DMS53 treated with DMSO at 0.1 percent for 48 hours (cell line): ENCODE measurements around the gene ELMOD1.
"Not testable (repeated sequence)": the region's sequence is repeated elsewhere in the genome, so short reads cannot be mapped to it uniquely, and the experiment has no call there.

Experiments used
- DNase-seq: peaks from one replicate; lab custom pipeline; 2025; ENCODE audit not compliant: unreplicated experiment; lab: John Stamatoyannopoulos, UW

ELMOD1 gene

DNA sequence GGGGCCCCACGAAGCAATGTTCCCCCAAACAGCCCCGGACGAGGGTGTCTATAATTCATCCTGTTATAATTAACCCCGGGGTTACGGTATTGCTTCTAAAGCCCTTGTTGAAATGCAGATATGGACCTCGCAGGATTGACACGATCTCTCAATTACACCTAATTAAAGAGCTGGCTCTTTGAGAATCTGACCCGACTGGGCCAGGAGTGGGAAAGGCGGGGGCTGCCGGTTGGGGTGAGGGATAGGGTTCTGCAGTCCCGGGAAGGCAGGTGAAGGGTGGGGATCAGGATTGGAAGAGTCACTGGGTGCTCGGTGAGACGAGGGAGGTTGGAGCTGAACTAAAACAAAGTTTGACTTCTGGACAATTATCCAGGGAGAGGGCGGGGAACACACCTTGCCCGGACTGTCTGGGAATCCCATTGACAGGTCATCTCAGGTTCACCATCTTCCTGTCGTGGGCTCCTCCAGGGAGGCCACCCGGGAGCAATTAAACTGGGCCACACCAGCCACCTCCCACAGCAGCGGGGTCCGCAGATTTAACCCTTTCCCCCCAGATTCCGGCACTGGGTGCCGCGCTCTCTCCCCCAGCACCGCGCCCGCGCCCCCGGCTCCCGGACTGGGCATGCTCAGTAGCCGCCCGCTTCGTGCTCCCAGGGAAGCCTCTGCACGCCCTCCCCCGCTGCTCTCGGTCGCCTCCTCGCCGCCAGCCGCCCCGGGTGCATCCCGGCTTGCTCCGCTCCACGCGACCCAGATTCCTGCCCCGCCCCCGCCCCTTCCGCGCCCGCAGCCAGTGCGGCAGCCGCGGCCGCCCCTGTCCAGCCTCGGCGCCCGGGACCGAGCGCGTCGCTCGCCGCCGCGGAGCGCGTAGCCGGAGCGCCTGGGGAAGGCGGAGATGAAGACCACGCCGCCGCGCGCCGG, at the start of gene ELMOD1:
ELMOD1 (plus strand) TSS at position 688 of the 918 bp plus-strand sequence. CDS start 27,043 bp downstream, outside the sequence.
- DNase-seq = peak; percentile 59

DNA sequence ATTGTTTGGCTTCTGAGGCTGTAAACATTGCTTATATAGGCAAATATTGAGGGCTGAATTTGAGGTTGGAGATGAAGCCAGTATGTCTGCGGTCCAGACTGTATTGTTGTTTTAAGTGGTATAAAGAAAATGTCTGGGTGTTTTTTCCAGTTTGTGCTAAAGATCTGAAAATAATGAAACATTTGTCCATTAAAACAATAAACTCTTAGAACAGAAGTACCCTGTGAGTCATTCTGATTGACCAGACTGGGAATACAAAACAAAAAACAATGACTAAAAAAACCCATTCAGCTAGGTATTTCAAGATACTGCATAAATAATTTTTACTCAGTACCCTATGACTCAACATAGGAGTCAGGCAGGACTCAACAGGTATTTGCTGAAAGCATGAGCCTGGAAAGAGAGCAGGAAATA, 45.8 kb upstream of the ELMOD1 start:
- DNase-seq = no peak

DNA sequence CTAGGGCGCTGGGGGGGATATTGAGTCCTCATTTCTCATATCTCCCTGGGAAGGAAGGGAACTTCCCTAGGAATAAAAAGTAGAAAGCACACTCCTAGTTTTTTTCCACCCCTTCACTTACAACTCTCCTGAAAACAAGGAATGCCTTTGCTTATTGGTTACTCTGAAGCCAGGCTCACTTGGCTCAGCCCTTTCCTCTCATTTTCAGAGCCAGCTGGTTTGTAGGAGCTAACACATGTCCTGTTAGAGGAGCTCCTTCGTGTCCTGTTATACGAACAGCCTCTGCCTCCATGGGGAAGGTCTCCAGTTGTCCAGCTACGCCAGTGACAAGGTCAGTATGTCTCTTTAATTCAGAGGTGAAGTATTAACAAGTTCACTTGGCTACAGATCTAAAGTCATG, 43.0 kb upstream of the ELMOD1 start:
- DNase-seq = no peak

DNA sequence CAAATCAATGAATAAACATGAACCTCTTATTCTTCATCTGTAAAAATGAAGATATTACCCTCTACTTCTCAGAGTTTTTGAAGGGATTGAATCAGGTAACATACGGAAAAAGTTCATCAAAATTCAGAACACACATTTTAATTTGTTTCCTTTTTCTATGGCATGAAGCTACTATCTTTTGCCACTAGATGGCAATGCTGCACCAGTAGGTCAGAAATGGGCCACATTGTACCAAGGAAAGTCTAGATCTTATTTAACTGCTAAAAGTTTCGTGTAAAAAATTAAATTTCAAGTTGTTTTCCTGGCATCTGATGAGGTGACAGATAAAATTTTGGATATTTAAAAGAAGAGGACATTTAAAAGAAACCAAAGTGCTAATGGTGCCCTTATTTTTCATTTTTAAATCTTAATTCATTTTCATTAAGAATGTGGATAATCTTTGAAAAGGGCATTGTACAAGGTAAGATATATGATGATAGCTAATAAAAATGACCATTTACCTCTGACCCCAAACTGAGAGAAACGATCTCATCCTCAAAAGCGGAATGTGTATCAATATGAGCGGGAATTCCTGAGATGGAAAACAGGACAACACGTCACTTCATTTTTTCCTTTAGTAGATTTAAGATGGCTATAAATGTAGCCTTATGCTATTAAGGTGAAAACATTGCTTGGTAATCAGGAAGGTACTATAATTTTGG, 41.5 kb upstream of the ELMOD1 start:
- DNase-seq = peak; percentile 21

DNA sequence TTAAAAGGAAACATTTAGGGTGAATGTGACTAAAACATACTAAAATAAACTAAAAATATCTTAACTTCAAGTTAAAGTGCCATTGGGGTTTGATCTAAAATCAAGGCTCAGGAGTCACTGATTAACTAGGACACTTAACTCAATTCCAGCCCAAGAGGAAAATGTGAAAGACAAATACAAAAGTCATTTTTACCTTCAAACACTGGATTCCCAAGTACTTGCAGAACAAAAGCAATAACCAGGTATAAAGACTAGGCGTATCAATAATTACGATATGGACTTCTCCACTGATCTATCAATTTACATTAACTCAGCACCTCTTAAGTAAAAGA, 41.0 kb upstream of the ELMOD1 start:
- DNase-seq = no peak

DNA sequence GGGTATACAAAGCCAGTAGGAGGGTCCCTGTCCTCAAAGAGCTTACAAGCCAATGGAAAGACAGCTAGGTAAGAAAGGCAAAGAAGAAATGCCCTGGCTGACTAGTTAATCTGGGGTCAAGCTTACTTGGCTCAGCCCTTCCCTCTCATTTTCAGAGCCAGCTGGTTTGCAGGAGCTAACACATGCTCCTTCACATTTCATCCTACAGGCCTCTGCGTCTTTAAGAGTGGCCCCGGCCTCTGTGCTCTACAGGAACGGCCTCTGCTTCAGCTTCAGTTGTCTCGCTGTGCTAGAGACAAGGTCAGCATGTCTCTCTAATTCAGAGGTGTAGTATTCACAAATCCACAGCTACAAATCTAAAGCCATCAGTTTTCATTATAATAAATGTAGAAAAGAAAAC, 40.6 kb upstream of the ELMOD1 start:
- DNase-seq = no peak

DNA sequence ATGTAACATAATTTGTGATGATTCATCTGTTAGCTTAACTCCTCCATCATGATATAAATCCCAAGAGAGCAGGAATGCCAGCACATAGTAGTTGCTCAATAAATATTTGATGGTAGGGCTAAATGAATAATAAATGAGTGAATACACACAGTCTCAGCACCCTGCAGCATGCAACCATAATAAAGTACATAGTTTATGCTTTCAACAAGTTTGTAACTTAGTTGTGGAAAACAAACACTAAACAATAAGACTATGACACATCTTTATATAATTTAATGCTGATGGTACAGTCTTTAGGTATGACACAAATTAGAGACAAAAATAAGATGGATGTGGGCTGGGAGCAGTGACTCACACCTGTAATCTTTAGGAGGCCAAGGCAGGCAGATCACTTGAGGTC, 29.3 kb upstream of the ELMOD1 start:
- no peak for DNase-seq

DNA sequence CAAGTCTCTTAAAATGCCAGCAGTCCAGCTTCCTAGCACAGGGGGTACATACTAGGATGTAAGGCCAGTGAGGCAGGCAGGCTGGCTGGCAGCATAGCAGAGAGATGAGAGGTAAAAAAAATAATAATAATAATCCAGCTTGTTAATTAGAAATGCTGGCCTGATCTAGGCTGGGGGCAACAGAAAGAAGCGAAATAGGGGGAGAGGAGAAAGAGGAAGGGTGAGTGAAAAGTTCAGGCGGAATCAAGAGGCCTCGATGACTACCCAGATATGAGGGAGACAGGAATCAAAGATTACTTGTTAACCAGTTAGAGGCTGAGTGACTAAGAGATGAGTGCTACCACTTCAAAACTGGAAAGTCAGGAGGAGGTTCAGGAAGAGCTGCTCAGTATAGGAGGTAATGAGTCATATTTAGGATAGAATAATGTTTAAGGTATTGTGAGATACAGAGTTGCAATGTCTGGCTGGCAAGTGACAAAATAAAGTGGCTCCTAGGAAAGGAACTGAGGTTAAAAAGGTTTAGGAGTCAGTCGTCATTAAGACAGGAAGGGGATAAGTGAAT, 28.2 kb upstream of the ELMOD1 start:
- DNase-seq = peak; percentile 43

DNA sequence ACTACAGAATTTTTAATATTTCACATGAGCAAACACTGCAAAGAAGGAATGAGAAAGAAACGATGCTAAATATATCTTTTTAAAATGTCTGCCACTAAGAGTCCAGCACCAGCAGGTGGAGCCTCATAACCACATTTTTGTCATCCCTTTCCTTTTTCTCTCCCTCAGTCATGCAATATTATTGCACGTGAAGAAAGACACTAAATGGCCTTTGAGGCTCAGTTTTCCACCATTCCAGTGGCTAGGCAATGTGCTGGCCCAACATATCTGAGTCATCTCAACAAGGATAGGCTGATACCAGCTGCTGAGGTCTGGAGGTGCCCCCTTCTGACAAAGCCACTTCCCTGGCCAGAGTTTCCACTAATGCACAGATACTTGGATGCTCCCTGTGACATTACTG, 27.2 kb upstream of the ELMOD1 start:
- peak; percentile 69 for DNase-seq

DNA sequence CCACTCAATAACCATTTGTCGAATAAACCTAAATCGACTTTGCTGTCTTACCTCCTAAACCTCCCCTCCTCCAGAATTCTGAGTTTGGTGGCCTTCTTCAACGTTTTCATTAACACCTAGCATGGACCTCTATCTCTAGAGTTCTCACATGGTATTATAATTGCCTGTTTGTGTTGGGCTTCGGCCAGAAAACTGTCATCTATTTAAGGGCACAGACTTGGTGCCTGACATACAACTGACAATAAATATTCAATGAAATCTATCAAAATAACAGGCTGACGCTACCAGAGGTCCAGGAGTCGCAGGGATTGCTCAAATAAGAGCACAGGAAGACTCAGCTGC, 26.1 kb upstream of the ELMOD1 start:
- DNase-seq = no peak

DNA sequence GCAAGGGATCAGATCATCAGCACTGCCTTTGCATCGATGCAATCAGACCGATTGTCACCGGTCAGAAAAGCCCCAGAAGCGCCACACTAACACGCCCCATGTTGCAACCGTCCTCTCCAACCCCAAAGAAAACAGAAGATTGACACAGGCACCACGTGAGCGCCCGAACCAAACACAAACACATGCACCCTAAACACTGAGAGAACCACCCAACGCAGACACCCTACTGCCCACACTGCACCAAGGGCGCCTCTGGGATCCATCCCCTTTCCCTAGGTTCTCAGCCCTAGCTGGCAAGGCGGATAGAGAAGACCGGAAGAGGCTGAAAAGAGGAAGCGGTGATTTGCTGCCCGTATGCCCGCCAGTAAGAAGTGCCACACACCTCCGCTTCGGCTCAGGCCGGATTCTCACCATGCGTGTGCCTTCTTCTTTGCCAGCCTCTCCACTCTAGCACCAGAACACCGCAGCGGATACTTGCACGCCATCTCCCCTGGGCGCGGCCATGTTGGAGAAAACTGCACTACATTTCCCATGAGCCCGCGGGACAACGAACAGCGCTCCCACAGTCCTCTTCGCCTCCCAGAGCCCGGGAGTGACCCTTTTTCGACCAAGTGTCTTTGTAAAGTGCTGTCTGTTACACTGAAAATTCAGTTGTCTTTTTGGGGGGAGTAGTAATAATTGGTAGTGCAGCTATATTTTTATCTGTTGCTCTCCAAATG, 25.6 kb upstream of the ELMOD1 start, which contains the start of gene ALKBH8:
ALKBH8 (minus strand) TSS at position 517 of the 719 bp plus-strand sequence. CDS start 4,842 bp downstream, outside the sequence.
- DNase-seq = peak; percentile 58

DNA sequence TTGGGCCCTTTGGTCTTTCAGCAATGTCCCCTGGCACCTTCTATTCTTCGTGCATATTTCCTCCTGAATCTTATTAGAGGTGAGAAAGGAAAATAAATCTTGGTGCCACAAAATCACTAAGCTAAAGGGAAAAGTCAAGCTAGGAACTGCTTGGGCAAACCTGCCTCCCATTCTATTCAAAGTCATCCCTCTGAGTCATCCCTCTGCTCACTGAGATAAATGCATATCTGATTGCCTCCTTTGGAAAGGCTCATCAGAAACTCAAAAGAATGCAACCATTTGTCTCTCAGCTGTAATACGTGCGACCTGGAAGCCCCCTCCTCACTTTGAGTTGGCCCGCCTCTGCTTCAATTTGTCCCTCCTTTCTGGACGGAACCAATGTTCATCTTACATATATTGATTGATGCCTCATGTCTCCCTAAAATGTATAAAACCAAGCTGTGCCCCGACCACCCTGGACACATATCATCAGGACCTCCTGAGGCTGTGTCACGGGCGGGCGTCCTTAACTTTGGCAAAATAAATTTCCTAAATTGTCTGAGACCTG, 24.9 kb upstream of the ELMOD1 start:
- not testable (repeated sequence) for DNase-seq

DNA sequence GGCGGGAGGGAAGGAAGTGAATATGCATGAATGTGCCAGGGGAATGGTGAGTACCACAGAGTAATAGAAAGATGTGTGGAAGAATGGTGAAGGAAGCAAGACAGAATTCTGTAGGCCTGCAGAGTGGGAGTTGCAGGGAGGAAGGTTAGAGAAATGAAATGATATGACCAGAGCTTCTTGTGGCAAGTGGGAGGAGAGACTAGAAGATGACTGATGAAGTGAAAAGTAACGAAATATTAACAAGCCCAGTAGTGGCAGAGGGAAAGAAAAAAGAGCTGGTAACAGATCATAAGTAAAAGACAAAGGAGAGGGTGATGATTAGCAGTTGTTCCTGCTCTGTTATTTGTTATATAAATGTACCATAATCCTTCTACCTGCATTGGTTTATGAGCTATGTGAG, 24.4 kb upstream of the ELMOD1 start:
- DNase-seq = no peak

DNA sequence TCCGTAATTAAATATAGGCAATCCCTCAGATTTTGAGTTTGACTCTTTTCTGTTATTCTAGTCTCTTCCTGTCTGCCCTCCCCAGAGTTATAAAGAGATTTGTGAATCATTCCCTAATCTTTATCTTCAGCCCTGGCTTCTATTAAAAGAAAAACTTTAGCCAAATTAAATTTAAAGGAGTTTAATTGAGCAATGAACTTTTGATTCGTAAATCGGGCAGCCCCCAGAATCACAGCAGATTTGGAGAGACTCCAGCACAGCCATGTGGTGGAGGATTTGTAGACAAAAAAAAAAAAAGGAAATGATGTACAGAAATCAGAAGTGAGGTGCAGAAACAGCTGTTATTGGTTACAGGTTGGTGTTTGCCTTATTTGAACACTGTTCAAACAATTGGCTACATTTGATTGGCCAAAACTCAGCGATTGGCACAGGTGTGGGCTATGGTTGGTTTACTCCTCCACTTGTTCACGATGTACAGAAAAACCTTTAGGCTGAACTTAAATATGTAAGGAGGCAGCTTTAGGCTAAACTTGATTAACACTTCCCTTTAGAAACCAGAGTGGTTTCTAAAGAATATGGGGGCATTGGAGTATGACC, 23.1 kb upstream of the ELMOD1 start:
- no peak for DNase-seq

DNA sequence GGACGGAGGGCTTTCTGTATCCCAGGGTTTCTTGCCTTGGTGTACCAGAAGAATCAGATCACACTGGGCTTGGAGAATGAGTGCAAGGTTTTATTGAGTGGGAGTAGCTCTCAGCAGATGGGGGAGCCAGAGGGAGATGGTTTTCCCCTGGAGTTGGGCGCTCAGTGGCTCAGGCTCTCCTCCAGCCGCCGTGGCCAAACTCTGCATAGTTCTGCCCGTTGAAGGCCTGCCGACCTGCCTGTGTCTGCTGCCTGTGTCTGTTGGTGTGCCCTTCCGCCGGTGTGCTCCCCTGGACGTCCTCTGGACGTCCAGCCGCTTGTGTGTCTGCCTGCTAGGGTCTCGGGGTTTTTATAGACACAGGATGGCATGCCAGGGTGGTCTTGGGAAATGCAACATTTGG, 20.9 kb upstream of the ELMOD1 start:
- no peak for DNase-seq

DNA sequence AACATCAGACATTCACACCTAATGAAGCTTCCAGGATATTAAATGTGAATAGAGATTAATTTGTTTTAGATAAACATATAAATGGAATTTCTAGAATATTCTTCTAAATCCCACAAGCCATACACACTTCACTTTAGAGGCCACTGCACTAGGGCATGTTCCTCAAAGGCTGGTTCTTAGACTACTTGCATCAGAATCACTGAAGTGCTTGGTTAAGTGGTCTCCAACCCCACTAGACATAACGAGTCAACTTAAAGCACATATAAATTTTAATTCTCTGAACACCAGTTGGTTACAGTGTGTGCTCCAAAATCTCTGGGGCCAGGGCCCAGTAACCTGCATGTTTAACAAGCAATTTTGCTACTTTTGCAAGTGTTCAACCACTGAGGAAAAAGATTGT, 17.5 kb upstream of the ELMOD1 start:
- DNase-seq = no peak

DNA sequence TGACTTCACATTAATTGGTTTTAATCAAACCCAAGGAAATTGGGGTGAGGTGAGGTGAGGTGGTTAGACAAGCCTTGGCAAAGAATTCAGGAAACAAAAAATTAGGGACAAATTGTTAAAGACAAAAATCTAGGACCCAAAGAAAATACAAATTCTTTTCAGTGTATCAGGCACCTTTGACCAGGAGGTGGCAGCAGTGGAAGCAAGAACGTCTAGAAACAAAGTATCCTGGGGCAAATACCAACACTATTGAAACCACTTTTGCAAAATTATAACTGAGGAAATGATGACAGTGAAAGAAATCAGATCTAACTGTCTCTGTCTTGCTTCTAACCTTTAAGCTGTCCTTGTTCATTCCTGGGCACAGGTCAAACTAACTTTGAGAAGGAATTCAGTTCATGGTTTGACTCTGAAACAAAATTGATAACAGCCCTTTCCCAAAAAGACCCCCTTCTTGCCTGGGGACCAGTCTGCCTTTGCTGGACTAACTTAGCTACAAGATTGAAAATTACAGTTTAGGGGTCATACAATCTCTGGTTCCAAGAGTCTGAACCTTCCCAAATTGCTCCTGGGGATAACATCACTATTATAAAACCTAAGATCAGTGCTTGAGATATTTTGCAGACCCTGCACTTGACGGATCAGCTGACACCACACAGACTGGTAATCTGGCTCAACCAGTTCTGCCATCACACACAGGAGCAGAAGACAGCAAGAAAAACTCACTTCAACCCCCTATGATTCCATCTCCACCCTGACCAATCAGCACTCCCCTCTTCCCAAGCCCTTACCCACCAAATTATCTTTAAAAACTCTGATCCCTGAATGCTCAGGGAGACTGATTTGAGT, 14.2 kb upstream of the ELMOD1 start:
- peak; percentile 14 for DNase-seq

DNA sequence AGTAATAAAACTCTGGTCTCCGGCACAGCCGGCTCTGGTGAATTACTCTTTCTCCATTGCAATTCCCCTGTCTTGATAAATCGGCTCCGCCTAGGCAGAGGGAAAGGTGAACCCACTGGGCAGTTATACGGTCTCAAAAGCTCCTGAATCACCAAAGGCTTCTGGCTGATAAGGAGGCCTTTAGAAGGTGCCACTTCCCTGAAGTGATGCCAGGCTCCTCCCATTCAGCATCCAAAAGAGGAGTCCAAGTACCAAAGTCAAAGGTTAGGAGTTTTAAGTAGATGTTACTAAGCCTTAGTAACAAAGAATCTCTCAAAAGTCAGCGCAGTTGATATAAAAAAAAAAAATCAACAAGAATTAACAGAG, 13.6 kb upstream of the ELMOD1 start:
- DNase-seq = no peak

DNA sequence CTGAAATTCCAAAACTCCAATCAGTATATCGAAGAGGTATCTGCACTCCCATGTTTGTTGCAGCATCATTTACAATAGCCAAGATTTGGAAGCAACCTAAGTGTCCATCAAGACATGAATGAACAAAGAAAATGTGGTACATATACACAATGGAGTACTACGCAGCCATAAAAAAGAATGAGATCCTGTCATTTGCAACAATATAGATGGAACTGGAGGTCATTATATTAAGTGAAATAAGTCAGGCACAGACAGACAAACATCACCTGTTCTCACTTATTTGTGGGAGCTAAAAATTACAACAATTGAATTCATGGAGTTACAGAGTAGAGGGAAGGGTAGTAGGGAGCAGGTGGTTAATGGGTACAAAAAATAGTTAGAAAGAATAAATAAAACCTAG, 11.8 kb upstream of the ELMOD1 start:
- not testable (repeated sequence) for DNase-seq

DNA sequence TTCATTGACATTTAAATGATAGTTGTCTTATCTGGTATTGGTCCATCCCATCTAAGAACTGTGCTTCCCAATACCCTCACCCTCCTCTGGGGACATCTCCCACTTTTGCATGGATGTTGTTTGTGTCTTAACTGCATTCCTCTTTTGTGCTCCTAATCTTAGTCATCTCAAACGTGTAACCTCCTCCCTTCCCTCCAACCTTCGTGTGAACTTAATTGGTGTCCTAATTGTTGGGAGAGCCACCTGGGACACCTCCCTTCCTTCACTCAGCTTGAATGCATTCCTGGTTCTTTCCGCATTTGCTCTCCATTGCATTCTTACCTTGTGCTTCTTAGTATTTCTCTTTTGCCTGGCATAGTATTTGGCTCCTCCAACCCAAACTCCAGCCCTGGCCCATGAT, 9.8 kb upstream of the ELMOD1 start:
- DNase-seq = no peak
